ENCODE data around the gene SOX5.
"Not testable (repeated sequence)": the region's sequence is repeated elsewhere in the genome, so short reads cannot be mapped to it uniquely, and the experiment has no call there.

The SOX5 gene

GRCh38 chr12:23525450-23526072 lies 423.9 kb downstream of the SOX5 start:
- H3K4me3 Mint-ChIP-seq = no peak overlapping the region
- no peak for DNase-seq

GRCh38 chr12:23523339-23523738 lies 426.1 kb downstream of the SOX5 start:
- Mint-ChIP-seq H3K4me1 (no peaks in the 10 kb centered on the region), H3K4me3 (no peak overlapping the region), H3K9me3 (peaks cover 4 to 13% of the 10 kb centered on the region in 2 donors), H3K27ac (no peak overlapping the region), H3K27me3 (no peaks in the 10 kb centered on the region)
- ATAC-seq = no peak
- no peak for DNase-seq

More at GRCh38 chr12:23525450-23526072, 423.9 kb downstream of the SOX5 start:
- H3K27me3 Mint-ChIP-seq = no peaks in the 10 kb centered on the region
- no peaks in the 10 kb centered on the region for H3K4me1 Mint-ChIP-seq
- peaks cover under 1 to 6% of the 10 kb centered on the region in 2 donors for H3K9me3 Mint-ChIP-seq
- no peak for ATAC-seq
- no peak overlapping the region for H3K27ac Mint-ChIP-seq

GRCh38 chr12:23519444-23519843 lies 430.0 kb downstream of the SOX5 start:
- H3K27ac Mint-ChIP-seq, DNase-seq, H3K4me3 Mint-ChIP-seq, H3K4me1 Mint-ChIP-seq, ATAC-seq, H3K27me3 Mint-ChIP-seq: not testable (repeated sequence)
- peaks cover 0 to 14% of the 10 kb centered on the region in 2 donors for H3K9me3 Mint-ChIP-seq

GRCh38 chr12:23515785-23516184 lies 433.7 kb downstream of the SOX5 start:
- not testable (repeated sequence) for DNase-seq, H3K27me3 Mint-ChIP-seq, H3K4me3 Mint-ChIP-seq, H3K27ac Mint-ChIP-seq, H3K4me1 Mint-ChIP-seq, ATAC-seq
- peaks cover 1 to 25% of the 10 kb centered on the region in 2 donors for H3K9me3 Mint-ChIP-seq

GRCh38 chr12:23510484-23510883 lies 439.0 kb downstream of the SOX5 start:
- H3K4me3 Mint-ChIP-seq = no peak overlapping the region
- no peaks in the 10 kb centered on the region for H3K4me1 Mint-ChIP-seq
- DNase-seq = no peak
- H3K27me3 Mint-ChIP-seq = no peaks in the 10 kb centered on the region
- peaks cover 13 to 24% of the 10 kb centered on the region in 2 donors for H3K9me3 Mint-ChIP-seq
- H3K27ac Mint-ChIP-seq = no peak overlapping the region
- ATAC-seq = no peak

GRCh38 chr12:23509832-23510231 lies 439.6 kb downstream of the SOX5 start:
- H3K27ac Mint-ChIP-seq, ATAC-seq, H3K27me3 Mint-ChIP-seq, H3K4me1 Mint-ChIP-seq, DNase-seq, H3K4me3 Mint-ChIP-seq: not testable (repeated sequence)
- H3K9me3 Mint-ChIP-seq = peaks cover 13 to 24% of the 10 kb centered on the region in 2 donors

- H3K4me1 Mint-ChIP-seq, H3K27me3 Mint-ChIP-seq, H3K27ac Mint-ChIP-seq, ATAC-seq, DNase-seq, H3K4me3 Mint-ChIP-seq: not testable (repeated sequence)
- peaks cover 13 to 23% of the 10 kb centered on the region in 2 donors for H3K9me3 Mint-ChIP-seq
These were observed 441.7 kb downstream of the SOX5 start for GRCh38 chr12:23507785-23508184.

GRCh38 chr12:23505736-23506135 lies 443.7 kb downstream of the SOX5 start:
- H3K27me3 Mint-ChIP-seq, H3K4me1 Mint-ChIP-seq, DNase-seq, H3K27ac Mint-ChIP-seq, H3K4me3 Mint-ChIP-seq, ATAC-seq: not testable (repeated sequence)
- H3K9me3 Mint-ChIP-seq = peaks cover 16 to 19% of the 10 kb centered on the region in 2 donors

GRCh38 chr12:23504641-23505399 lies 444.6 kb downstream of the SOX5 start:
- Mint-ChIP-seq H3K9me3 (peaks cover 9 to 10% of the 10 kb centered on the region in 2 donors), H3K27ac (peak overlapping the region in 1 of 2 donors; percentile 55), H3K4me1 (no peaks in the 10 kb centered on the region), H3K27me3 (no peaks in the 10 kb centered on the region), H3K4me3 (no peak overlapping the region)
- ATAC-seq (no peak), DNase-seq (no peak)

GRCh38 chr12:23504043-23504442 lies 445.4 kb downstream of the SOX5 start:
- Mint-ChIP-seq H3K9me3 (peaks cover 7 to 8% of the 10 kb centered on the region in 2 donors), H3K27me3 (no peaks in the 10 kb centered on the region), H3K4me3 (no peak overlapping the region), H3K27ac (no peak overlapping the region), H3K4me1 (no peaks in the 10 kb centered on the region)
- no peak for ATAC-seq
- no peak for DNase-seq

- no peaks in the 10 kb centered on the region for H3K27me3 Mint-ChIP-seq
- H3K27ac Mint-ChIP-seq = no peak overlapping the region
These were observed 445.9 kb downstream of the SOX5 start for GRCh38 chr12:23503544-23503943.

GRCh38 chr12:23502259-23502658 lies 447.2 kb downstream of the SOX5 start:
- DNase-seq = no peak
- peaks cover 7 to 17% of the 10 kb centered on the region in 2 donors for H3K9me3 Mint-ChIP-seq
- no peaks in the 10 kb centered on the region for H3K27me3 Mint-ChIP-seq
- H3K4me1 Mint-ChIP-seq = no peaks in the 10 kb centered on the region
- H3K27ac Mint-ChIP-seq = peak overlapping the region in 1 of 2 donors; percentile 23
- ATAC-seq = no peak
- H3K4me3 Mint-ChIP-seq = no peak overlapping the region

More at GRCh38 chr12:23503544-23503943, 445.9 kb downstream of the SOX5 start:
- no peak for DNase-seq
- Mint-ChIP-seq H3K4me1 (no peaks in the 10 kb centered on the region), H3K4me3 (no peak overlapping the region), H3K9me3 (peaks cover 7 to 13% of the 10 kb centered on the region in 2 donors)
- ATAC-seq = no peak

GRCh38 chr12:23495472-23495871 lies 454.0 kb downstream of the SOX5 start:
- peaks cover 4 to 11% of the 10 kb centered on the region in 2 donors for H3K9me3 Mint-ChIP-seq
- no peak for DNase-seq
- H3K27me3 Mint-ChIP-seq = no peaks in the 10 kb centered on the region
- no peak overlapping the region for H3K4me3 Mint-ChIP-seq
- peak overlapping the region in 1 of 2 donors; percentile 50 for H3K27ac Mint-ChIP-seq
- no peak for ATAC-seq
- no peaks in the 10 kb centered on the region for H3K4me1 Mint-ChIP-seq

- ATAC-seq (no peak), DNase-seq (no peak)
- H3K4me3 Mint-ChIP-seq = no peak overlapping the region
- no peaks in the 10 kb centered on the region for H3K27me3 Mint-ChIP-seq
- peaks cover 4 to 5% of the 10 kb centered on the region in 2 donors for H3K9me3 Mint-ChIP-seq
- H3K4me1 Mint-ChIP-seq = no peaks in the 10 kb centered on the region
- no peak overlapping the region for H3K27ac Mint-ChIP-seq
These were observed 455.8 kb downstream of the SOX5 start for GRCh38 chr12:23493672-23494071.

GRCh38 chr12:23491029-23491428 lies 458.4 kb downstream of the SOX5 start:
- not testable (repeated sequence) for H3K27ac Mint-ChIP-seq, H3K27me3 Mint-ChIP-seq, H3K9me3 Mint-ChIP-seq, H3K4me1 Mint-ChIP-seq, H3K4me3 Mint-ChIP-seq, DNase-seq, ATAC-seq

- DNase-seq (no peak), ATAC-seq (no peak)
- Mint-ChIP-seq H3K4me1 (no peaks in the 10 kb centered on the region), H3K27me3 (no peaks in the 10 kb centered on the region), H3K4me3 (no peak overlapping the region), H3K27ac (no peak overlapping the region), H3K9me3 (peaks cover 7 to 8% of the 10 kb centered on the region in 2 donors)
These were observed 461.3 kb downstream of the SOX5 start for GRCh38 chr12:23488130-23488529.

All from stimulated activated naive CD8-positive, alpha-beta T cell treated with anti-CD3 and anti-CD28 coated beads, Interleukin-15, amount 100 ng/mL, for 72 hours (primary cell).